ENCODE results near the gene CDA.

CDA gene

GRCh38 chr1:20621012-20621411 lies 32.1 kb downstream of the CDA start:
- no peak for DNase-seq (ENCODE audit: low read depth, low spot score)
- in situ Hi-C loops (cut with HindIII; ENCODE audit: low sequenced_read_pairs), result no loop called here
- no peak for TF ChIP-seq CTCF (IDR thresholded peaks at IDR 0.05; ENCODE audit: low read depth, low read length)
- no peak overlapping the region for H3K4me3 ChIP-seq (ENCODE audit: low read depth, low read length)

GRCh38 chr1:20624709-20625108 lies 35.8 kb downstream of the CDA start:
- DNase-seq (ENCODE audit: low read depth, low spot score), result no peak
- in situ Hi-C loops (cut with HindIII; ENCODE audit: low sequenced_read_pairs), result no loop called here
- H3K4me3 ChIP-seq (ENCODE audit: low read depth, low read length), result no peak overlapping the region
- no peak for TF ChIP-seq CTCF (IDR thresholded peaks at IDR 0.05; ENCODE audit: low read depth, low read length)

- TF ChIP-seq CTCF (IDR thresholded peaks at IDR 0.05; ENCODE audit: low read depth, low read length), result no peak
- H3K4me3 ChIP-seq (ENCODE audit: low read depth, low read length), result no peak overlapping the region
- DNase-seq (ENCODE audit: low read depth, low spot score), result no peak
- in situ Hi-C loops (cut with HindIII; ENCODE audit: low sequenced_read_pairs), result no loop called here
These were observed 36.5 kb downstream of the CDA start for GRCh38 chr1:20625176-20626097.

- in situ Hi-C loops (cut with HindIII; ENCODE audit: low sequenced_read_pairs), result no loop called here
- no peak for DNase-seq (ENCODE audit: low read depth, low spot score)
- TF ChIP-seq CTCF (IDR thresholded peaks at IDR 0.05; ENCODE audit: low read depth, low read length), result no peak
- no peak overlapping the region for H3K4me3 ChIP-seq (ENCODE audit: low read depth, low read length)
These were observed 37.2 kb downstream of the CDA start for GRCh38 chr1:20626098-20626427.

- no peak overlapping the region for H3K4me3 ChIP-seq (ENCODE audit: low read depth, low read length)
- no peak for TF ChIP-seq CTCF (IDR thresholded peaks at IDR 0.05; ENCODE audit: low read depth, low read length)
- in situ Hi-C loops (cut with HindIII; ENCODE audit: low sequenced_read_pairs), result no loop called here
- DNase-seq (ENCODE audit: low read depth, low spot score), result no peak
These were observed 37.6 kb downstream of the CDA start for GRCh38 chr1:20626524-20626923.

- H3K4me3 ChIP-seq (ENCODE audit: low read depth, low read length), result no peak overlapping the region
- TF ChIP-seq CTCF (IDR thresholded peaks at IDR 0.05; ENCODE audit: low read depth, low read length), result no peak
- no peak for DNase-seq (ENCODE audit: low read depth, low spot score)
- in situ Hi-C loops (cut with HindIII; ENCODE audit: low sequenced_read_pairs), result no loop called here
These were observed 41.8 kb downstream of the CDA start for GRCh38 chr1:20630729-20631128.
